DMS53 treated with DMSO at 0.1 percent for 48 hours (cell line): ENCODE data around the gene TNRC18.
"Not testable (repeated sequence)": the region's sequence is repeated elsewhere in the genome, so short reads cannot be mapped to it uniquely, and the experiment has no call there.

Experiments
- DNase-seq: peaks from one replicate; lab custom pipeline; 2025; ENCODE audit not compliant: unreplicated experiment; lab: John Stamatoyannopoulos, UW

TNRC18 gene

GRCh38 chr7:5423306-5423975, at the start of gene TNRC18:
TSS of gene TNRC18 (minus strand) at chr7:5423834. CDS start at chr7:5421246, 2,588 bp downstream.
- no peak for DNase-seq

- peak; percentile 92 for DNase-seq
These were observed 49.0 kb upstream of the TNRC18 start for GRCh38 chr7:5472432-5473315.

GRCh38 chr7:5471623-5472022, 48.0 kb upstream of the TNRC18 start:
- DNase-seq = not testable (repeated sequence)

- no peak for DNase-seq
These were observed 47.2 kb upstream of the TNRC18 start for GRCh38 chr7:5470816-5471215.

- DNase-seq = no peak
These were observed 46.5 kb upstream of the TNRC18 start for GRCh38 chr7:5470167-5470532.

GRCh38 chr7:5469375-5470166, 45.9 kb upstream of the TNRC18 start:
- no peak for DNase-seq

- DNase-seq = no peak
These were observed 44.0 kb upstream of the TNRC18 start for GRCh38 chr7:5467645-5468044.

- DNase-seq = no peak
These were observed 42.9 kb upstream of the TNRC18 start for GRCh38 chr7:5466551-5466950.

GRCh38 chr7:5463031-5463430, 39.4 kb upstream of the TNRC18 start:
- no peak for DNase-seq

- no peak for DNase-seq
These were observed 38.6 kb upstream of the TNRC18 start for GRCh38 chr7:5462216-5462615.

GRCh38 chr7:5458921-5459480, 35.4 kb upstream of the TNRC18 start:
- no peak for DNase-seq

- DNase-seq = no peak
These were observed 33.7 kb upstream of the TNRC18 start for GRCh38 chr7:5457245-5457735.

GRCh38 chr7:5456409-5456808, 32.8 kb upstream of the TNRC18 start:
- DNase-seq = no peak

GRCh38 chr7:5455581-5456219, 32.1 kb upstream of the TNRC18 start:
- no peak for DNase-seq

GRCh38 chr7:5455175-5455574, 31.5 kb upstream of the TNRC18 start:
- DNase-seq = no peak

GRCh38 chr7:5454485-5454884, 30.9 kb upstream of the TNRC18 start:
- no peak for DNase-seq

GRCh38 chr7:5453566-5454075, 30.0 kb upstream of the TNRC18 start:
- DNase-seq = no peak

- DNase-seq = no peak
These were observed 29.4 kb upstream of the TNRC18 start for GRCh38 chr7:5452937-5453540.

- no peak for DNase-seq
These were observed 28.9 kb upstream of the TNRC18 start for GRCh38 chr7:5452470-5452899.

GRCh38 chr7:5451391-5451790, 27.8 kb upstream of the TNRC18 start:
- DNase-seq = no peak
